Middle frontal gyrus (tissue), 1 donor: ENCODE results near the gene RPL10A.

Experiments used
- DNase-seq: peaks from one replicate; pipeline ENCODE4 v3.0.0-alpha.2; 2015; ENCODE audit warnings: low spot score; ENCODE audit errors: extremely low spot score

The RPL10A gene

DNA sequence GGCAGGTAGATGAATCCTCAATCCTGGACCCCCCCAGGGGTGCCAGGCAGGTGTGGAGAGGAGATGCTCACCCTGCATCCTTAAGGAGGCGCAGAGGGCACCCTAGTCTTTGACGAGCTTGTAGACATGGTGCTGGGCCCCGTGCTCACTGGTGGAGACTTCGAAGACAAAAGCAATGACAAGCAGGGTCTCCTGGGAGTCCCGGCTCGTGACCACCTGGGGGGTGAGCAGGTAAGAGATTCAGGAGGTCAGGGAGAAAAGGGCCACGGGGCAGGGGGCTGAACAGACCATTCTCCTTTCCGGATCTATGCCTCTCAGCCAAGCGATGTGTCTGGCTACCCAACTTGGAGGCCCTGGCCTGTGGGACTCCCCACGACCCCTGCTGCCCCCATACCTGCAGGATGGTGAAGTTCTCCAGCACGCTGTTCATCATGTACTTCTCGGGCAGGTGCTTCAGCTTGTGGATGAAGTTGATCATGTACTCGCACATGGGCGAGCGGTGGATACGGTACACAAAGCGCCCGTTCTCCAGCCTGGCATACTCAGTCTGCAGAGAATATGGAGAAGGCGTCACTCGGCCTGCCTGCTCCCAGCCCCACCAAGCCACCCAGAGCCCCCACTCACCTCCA lies 6.9 kb downstream of the RPL10A start:
- DNase-seq, result no peak

DNA sequence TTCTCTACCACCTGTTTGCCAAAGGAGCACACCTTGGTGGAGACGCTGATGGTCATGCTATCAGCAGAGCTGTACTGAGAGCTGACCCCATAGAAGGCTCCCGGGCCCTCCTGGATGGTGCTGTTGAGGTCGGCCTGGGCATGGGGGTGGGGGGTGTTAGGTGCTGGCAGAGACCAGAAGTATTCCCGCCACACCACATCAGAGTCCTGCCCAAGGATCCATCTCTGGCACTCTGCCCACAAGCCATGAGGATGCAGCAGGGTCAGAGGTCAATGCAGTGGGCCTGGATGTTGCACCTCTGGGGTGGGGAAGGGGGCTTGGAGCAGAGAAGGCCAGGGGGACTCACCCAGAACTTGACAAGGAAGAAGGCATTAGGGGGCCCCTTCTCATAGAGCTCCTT lies 7.4 kb downstream of the RPL10A start:
- no peak for DNase-seq

DNA sequence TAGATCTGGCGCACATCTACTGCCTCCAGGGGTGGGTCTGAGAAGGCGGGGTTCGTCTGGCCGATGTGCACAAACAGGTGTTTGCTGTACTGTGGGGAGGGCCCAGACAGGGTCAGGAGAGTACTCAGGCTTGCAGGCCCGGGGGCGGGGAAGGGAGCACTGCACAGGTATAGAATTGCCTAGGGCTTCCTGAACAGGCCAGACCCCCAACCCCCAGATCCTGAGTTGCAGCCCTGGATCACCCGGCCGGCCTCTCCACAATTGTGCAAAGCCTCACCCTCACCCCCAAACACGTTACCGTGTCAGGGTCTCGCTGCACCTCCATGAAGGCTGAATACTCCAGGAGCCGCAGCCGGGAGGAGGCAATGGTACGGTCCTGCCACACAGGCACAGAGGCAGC lies 7.8 kb downstream of the RPL10A start:
- no peak for DNase-seq

DNA sequence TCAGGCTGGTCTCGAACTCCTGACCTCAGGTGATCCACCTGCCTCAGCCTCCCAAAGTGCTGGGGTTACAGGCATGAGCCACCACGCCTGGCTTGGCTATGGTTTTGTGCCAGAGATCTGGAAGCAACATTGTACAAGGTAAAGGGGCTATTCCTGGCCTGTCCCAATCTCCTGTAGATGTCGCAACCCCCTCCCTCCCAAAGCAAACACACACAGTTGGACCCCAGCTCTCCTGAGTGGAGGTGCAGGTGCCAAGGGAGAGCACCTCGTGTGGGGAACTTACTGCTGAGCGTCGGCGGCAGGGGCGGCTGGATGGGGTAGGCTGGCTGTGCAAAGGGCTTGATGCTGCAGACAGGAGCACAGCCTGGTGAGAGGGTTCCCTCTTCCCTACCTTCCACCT lies 8.8 kb downstream of the RPL10A start:
- no peak for DNase-seq

DNA sequence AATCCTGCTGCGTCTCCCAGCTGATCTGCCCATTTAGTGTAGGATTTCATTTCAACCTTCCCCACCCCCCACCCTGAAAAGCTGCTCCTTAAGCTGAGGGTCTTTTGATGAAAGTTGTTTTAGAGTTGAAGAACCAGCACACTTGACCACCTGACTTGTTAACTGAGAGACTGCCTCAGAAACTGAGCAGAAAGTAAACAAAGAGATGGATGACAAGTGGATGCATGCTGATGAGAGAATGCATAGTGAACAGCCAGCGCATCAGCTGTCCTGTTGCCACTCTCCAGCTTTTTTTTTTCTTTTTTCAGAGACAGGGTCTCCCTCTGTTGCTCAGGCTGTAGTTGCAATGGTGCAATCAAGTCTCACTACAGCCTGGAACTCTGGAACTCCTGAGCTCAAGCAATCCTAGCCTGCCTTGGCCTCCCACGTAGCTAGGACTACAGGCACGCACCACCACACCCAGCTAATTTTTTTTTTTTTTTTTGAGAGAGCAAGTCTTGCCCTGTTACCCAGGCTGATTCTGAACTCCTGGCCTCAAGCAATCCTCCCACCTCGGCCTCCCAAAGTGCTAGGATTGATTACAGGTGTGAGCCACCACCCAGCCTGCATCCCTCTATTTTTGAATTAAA lies 9.5 kb downstream of the RPL10A start:
- DNase-seq, result no peak

DNA sequence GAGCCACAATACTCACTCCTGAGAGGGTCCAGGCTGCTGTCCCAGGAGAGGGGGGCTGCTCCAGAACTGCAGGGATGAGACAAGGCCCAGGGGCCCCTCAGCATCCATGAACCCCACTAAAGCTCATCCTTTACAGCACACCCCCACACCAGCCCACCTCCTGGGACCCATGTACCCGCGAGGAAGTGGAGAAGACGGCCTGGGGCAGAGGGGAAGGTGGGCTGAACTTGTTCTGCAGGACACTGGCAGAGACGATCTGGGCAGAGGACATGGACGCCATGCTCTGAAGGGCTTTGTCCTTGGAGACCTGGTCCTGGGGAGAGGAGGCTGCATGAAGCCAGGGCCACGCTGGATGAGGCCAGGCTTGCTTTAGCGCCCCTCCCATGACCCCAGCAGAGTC lies 10.1 kb downstream of the RPL10A start:
- no peak for DNase-seq

DNA sequence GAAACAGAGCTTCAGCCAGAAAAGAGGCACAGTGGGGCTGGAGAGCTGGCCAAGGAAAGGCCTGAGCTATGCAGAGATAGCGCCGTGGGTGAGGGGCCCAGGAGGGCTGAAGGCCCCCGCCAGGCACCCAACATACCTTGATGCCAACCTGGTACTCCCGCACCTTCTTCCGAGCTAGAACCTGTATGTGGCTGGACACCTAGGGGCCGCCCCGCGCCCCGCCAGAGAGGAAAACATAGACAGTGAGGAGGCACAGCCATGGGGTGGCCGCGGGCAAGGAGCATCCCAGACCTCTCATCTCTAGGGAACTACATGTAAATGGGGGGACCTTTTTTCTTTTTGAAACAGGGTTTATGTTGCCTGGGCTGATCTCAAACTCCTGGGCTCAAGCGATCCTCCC lies 12.0 kb downstream of the RPL10A start:
- no peak for DNase-seq

DNA sequence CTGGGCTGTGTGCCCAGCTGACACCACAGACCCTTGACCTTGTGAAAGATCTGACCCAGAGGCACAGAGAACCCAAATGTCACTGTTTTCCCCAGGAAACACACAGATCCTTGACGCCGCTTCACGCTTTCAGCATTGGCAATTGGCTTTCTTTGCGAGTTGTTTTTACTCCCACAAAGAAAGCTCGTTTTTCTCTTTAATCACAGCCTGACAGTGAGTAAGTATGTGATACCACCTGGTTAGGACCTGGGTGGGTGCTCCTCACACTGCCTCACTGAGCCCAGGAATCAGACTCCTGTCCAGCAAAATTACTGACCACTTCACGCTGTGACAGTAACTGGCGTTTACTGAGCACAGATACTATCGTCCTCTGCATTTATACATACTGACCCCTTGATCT lies 13.0 kb downstream of the RPL10A start:
- DNase-seq, result no peak

DNA sequence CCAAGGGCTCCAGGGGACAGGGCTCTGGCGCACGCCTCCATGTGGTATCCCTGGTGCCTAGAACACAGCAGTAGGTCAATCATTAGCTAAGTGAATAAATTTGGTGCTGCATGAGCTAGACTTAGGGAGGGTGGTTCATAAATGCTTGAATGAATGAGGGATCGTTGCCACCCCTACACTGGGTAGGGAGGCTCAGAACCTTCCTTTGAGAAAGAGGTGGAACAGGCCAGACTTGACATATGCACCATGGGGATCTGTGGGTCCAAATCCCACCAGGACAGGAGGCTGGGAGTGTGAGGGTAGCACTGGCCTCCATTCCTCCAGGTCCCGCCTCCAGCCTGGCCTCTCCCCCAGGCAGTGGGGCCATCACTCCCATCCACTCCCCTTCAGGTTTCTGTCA lies 14.9 kb downstream of the RPL10A start:
- no peak for DNase-seq

DNA sequence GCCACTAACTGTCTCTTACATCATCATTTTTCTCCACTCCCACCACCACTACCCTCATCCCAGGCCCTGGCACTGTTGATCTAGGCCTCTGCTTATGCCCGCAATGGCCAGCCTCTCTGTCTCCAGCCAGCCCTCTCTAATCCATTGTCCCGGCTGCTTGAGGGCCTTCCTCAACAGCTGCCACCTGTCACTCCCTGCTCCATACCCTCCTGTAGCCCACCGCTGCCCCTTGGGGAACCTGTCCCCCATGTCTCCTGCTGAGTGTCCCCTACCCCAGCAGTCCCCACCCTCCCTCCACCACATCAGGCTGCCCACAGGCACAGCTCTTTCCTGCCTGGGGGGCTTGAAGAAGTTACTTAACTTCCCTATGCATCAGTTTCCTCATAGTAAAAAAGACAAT lies 15.3 kb downstream of the RPL10A start:
- DNase-seq, result no peak

DNA sequence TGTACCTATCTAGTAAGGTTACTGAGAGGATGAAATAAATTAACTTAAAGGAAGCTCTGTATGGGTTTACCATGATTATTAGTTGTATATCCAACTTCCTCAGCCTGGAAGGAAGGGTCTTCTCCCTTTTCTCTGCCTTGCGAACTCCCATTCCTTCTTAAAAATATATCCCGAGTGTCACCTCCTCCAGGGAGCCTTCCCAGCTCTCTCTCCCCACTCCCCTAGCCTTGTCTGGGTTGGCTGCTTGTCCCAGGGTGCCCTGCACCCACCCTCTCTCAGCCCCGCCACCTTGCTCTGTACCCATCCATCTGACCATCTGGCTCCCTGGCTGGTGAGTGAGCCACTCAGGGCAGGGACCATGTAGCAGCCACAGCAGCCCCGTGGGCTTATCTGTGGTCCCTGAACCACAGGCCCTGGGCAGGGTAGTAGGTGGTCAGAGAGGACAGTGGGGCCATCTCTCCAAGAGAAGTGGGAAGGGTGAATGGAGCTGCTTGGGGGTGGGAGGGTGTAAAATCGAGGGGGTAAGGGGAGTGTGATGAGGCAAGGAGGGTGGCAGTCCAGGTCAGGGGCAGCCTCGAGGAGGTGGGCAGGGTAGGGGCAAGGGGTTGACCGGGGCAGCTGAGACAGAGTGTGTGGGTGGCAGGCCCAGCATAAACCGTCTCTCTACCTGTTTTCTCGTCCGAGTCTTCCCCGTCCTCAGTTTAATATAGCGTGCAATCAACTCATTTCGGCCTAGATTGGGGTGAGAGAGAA lies 15.9 kb downstream of the RPL10A start:
- DNase-seq, result no peak

DNA sequence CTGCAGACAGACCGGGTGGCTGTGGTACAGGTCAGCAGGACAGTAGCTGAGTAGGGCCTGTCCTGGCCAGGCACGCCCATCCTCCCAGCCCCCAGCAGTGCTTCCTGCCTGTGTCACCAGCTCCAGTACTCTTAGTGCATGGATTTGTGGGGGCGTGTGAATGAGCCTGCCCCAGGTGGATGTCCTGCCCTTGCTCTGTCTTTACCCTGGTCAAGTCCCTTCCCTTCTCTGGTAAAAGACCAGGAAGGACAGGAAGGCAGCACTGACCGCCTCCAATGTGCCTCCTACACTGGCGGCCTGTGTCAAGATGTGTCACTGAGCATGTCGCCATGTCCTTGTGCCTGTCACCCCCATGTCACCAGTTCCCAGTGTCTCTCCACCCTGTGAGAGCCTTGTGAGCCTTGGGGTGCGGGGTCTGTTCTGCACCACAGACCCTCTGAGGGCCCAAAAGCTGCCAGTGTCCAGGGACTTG lies 16.8 kb downstream of the RPL10A start:
- DNase-seq, result no peak

DNA sequence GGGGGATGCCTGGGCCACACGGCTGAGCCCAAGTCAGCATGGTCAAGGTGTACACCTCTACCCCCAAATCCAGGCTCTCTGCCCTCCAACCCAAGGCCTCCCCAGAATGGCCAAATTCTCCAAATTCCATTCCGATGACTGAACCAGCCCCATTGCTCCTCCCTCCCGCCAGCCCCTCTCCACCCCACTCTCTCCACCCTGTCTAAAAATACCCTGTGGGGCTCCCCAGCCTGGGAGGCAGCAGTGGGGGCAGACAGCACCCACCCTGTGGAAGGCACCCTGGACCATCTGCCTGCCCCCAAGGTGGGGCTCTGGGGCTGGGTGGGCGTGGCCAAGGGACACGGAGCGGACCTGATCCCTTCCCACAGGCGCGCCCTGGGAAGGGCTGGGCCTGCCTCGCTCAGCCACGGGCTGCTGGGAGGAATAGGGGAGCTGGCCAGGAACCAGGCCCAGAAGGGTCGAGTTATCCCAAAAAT lies 17.2 kb downstream of the RPL10A start:
- DNase-seq, result no peak

DNA sequence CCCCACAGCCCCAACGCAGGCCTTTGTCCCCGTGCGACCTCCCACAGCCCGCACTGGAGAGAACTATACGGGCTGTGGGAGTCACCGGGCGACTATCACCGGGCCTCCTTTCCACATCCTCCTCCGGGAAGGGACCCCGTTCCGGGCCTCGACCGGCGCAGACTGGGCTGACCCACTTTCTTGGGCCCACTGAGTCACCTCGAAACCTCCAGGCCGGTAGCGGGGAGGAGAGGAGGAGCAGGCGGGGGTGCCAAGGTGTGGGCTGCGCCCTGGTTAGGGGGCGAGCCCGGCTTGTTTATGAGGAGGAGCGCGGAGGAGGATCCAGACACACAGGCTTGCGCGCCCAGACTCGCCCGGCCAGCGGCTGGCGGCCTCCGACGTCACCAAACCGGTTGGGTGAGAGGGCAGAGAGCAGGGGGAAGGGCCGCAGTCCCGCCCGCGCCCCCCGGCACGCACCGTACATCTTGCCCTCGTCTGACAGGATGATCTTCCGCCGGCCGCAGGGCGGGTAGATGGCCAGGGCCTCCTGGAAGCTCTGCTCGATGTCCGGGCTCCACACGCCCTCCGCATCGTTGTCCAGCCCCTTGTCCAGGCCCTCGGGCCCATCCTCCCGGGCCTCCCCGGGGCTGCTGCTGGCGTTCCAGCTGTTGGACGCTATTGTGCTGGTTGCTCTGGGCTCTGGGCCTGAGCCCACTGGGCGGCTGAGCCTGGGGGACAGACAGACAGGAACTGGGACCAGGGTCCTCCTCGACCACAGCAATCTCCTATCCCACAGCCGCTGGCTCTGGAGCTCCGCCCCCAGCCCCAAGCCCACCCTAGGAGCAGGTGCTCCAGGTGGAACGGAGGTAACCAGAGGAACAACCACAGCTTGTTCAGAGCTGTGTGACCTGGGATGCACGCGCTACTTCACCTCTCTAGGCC lies 18.1 kb downstream of the RPL10A start:
- no peak for DNase-seq

DNA sequence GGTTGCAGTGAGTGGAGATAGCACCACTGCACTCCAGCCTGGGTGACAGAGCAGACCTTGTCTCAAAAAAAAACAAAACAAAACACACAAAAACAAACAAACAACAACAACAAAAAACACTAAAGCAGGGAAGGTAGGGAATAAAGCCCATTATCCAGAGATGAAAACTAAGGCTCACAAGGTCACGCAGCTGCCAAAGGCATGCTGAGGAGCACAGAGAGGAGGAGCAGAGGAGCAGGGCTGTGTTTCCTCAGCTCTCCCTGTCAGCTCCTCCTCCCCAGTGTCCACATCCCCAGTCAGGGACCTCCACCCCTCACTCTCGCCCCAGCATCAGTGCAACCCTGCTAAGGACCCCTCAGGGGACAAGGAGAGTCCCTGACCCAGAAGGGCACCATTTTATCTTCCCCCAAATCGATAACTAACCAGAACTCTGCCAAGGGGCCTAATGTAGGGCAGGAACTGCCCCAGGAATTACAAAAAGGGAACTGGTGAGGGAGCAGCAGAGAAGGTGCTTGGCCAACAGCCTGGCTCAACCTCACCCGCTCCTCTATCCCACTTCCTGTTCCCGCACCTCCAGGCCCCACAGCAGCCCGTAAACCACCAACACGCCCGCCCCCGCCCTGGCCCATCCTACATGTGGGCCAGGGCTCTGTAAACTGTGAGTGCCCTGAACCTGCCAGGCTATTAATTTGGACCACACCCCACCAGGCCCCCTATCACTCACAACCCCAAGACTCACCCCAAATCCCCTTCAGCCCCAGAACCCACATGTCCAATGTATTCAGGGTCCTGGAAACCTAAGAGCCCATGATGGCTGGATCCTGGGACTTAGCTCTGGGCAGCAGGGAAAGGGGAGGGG lies 19.7 kb downstream of the RPL10A start:
- DNase-seq, result no peak

DNA sequence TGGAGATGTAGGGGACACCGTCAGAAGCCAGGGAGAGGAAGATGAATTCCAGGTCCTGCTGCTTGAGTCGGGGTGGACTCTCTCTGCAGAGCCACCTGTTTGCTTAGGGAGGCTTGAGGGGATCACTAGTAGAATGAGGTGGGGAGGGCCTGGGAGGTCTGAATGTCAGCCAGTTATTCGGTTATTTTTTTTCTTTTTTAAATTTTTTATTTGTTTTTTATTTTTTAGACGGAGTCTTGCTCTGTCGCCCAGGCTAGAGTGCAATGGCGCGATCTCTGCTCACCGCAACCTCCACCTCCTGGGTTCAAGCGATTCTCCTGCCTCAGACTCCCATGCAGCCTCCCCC lies 20.3 kb downstream of the RPL10A start:
- no peak for DNase-seq

DNA sequence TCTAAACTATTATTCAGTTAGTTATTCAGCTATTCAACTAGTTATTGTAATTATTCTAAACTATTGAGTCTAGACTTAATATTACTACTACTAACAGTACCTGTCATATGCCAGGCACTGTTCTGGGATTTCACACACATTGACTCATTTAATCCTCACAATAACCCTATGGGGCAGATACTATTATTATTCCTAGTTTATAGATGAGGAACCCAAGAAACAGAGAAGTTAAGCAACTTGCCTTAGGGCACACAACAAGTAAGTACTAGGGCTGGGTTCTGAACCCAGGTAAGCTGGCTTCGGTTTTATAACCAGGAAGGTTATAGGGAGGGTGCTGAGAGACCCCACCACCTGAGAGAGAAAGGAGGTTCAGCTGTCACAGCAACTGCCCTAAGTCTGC lies 20.9 kb downstream of the RPL10A start:
- no peak for DNase-seq

DNA sequence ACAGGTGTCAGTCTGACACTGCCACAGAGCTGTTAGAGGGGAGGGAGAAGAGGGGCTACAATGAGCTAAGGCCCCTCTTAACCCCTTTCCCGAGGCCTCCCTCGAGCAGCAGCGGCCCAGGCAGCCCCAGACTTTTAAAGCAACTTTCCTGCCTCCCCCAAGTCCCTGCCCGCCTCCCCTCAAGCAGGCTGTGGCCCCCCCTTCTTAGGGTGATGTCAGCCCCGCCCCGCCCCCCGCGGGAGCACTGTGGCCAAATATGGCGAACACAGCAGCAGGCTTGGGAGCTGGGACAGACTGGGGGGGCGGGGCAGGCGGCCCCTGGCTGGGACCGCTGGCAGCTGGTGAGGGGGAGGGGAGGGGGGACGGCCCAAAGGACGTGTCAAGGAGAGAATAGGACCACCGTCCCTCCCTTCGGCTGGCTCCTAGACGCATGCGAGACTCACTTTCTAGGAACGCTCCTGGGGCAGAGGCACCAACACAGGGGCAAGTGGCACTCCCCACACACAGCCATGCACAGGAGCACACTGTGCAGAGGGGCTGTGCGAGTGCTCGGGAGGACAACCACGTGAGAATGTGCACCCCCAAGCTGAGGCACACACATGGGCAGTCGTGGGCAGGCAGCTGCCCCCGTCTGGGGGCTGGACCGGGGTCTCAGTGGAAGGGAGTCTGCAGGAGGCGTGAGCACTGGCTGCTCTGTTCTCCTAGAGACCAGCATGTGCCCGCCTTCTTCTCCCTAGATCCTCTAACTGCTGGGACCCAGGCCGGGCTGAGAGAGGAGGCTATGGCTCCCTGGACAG lies 22.0 kb downstream of the RPL10A start:
- no peak for DNase-seq

DNA sequence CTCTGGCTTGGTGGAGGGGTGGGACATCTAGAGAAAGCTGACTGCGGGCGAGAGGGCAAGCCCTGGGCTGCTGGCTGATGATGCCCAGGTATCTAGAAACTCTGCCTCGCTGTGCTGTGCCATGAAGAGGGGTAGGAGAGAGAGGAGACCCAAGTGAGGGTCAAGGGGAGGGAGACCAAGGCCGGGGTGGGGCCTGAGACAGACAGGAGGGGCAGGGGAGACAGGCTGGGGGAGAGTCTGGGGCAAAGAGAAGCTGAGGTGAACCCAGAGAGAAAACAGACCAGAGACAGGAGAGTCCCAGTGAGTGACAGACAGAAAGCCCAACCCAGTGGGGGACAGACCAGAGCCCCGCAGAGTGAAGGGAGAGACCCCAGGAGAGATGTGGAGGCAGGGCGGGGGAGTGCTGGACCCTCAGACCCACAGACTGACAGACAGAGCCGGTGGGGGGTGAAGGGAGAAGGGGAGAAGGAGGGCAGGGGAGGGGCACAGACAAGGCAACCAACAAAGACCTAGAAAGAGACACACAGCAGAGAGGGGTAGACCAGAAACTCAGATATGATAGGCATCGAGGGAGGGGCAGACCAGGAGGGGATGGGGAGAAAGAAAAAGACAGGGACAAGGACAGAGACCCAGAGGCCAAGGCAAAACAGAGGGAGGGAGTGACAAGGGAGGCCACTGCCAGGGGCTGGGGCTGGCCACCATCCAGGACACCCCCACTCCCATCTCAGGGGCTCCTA lies 22.8 kb downstream of the RPL10A start:
- no peak for DNase-seq
